Ishikawa (cell line): ENCODE measurements around the gene VAV3.

Experiments used
- CEBPB ChIP-seq: IDR thresholded peaks from 2 replicates; pipeline ENCODE4 v1.6.1; 2012
- EGR1 ChIP-seq: IDR thresholded peaks from 2 replicates; pipeline ENCODE4 v1.6.1; 2012
- EP300 ChIP-seq: IDR thresholded peaks from 2 replicates; pipeline ENCODE4 v1.6.1; 2012; ENCODE audit warnings: borderline replicate concordance
- RAD21 ChIP-seq: IDR thresholded peaks from 2 replicates; pipeline ENCODE4 v1.6.1; 2012; ENCODE audit warnings: low read depth
- TAF1 ChIP-seq: IDR thresholded peaks from 2 replicates; pipeline ENCODE4 v1.6.1; 2012; ENCODE audit warnings: low read depth, mild to moderate bottlenecking
- TCF12 ChIP-seq: IDR thresholded peaks from 2 replicates; pipeline ENCODE4 v1.6.1; 2012; ENCODE audit warnings: low read depth
- YY1 ChIP-seq: IDR thresholded peaks from 2 replicates; pipeline ENCODE4 v1.6.1; 2012; ENCODE audit warnings: low read depth
- TF ChIP-seq, protein P1 (sequence below): IDR thresholded peaks from 2 replicates; pipeline ENCODE4 v1.6.1; 2012; ENCODE audit warnings: low read depth, mild to moderate bottlenecking

DNA sequence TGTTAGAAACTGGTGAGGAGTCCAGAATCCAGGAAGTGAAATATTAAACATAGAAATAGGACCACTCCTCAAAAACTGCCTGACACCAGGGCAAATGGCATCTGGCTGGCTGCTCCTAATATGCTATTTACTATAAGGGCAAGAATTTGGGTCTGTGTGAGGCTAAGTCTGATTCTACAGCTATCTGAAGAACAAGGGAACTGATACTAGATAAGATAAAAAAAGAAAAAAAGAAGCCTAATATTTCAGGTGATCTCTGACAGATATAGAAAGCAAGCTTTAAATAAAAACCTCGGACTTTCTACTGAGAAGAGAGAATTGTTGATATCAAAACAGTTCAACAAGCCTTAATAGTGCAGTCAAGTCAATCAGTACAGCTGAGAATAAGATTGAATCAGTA is 42.1 kb upstream of the VAV3 start:
- no peak for TF ChIP-seq EP300
- TF ChIP-seq RAD21: no peak
- no peak for TF ChIP-seq TAF1
- TF ChIP-seq CEBPB: no peak
- TF ChIP-seq YY1: no peak
- no peak for TF ChIP-seq TCF12
- no peak for TF ChIP-seq EGR1
- TF ChIP-seq, protein P1, sequence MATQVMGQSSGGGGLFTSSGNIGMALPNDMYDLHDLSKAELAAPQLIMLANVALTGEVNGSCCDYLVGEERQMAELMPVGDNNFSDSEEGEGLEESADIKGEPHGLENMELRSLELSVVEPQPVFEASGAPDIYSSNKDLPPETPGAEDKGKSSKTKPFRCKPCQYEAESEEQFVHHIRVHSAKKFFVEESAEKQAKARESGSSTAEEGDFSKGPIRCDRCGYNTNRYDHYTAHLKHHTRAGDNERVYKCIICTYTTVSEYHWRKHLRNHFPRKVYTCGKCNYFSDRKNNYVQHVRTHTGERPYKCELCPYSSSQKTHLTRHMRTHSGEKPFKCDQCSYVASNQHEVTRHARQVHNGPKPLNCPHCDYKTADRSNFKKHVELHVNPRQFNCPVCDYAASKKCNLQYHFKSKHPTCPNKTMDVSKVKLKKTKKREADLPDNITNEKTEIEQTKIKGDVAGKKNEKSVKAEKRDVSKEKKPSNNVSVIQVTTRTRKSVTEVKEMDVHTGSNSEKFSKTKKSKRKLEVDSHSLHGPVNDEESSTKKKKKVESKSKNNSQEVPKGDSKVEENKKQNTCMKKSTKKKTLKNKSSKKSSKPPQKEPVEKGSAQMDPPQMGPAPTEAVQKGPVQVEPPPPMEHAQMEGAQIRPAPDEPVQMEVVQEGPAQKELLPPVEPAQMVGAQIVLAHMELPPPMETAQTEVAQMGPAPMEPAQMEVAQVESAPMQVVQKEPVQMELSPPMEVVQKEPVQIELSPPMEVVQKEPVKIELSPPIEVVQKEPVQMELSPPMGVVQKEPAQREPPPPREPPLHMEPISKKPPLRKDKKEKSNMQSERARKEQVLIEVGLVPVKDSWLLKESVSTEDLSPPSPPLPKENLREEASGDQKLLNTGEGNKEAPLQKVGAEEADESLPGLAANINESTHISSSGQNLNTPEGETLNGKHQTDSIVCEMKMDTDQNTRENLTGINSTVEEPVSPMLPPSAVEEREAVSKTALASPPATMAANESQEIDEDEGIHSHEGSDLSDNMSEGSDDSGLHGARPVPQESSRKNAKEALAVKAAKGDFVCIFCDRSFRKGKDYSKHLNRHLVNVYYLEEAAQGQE: no peak
